GM10266 (cell line): ENCODE results near the gene RBKS.

Experiments used
- DNase-seq: peaks from one replicate; pipeline ENCODE4 v3.0.0; 2012; ENCODE audit errors: extremely low spot score
- CTCF ChIP-seq: IDR thresholded peaks from 2 replicates; pipeline ENCODE4 v1.5.1; 2012; ENCODE audit warnings: mild to moderate bottlenecking, low read depth; ENCODE audit not compliant: control insufficient read depth, insufficient read depth; ENCODE audit errors: missing control alignments

RBKS gene

GRCh38 chr2:27847333-27847732 lies 42.9 kb downstream of the RBKS start:
- no peak for TF ChIP-seq CTCF

GRCh38 chr2:27844821-27845255 lies 45.3 kb downstream of the RBKS start:
- no peak for TF ChIP-seq CTCF
- DNase-seq = no peak

More at GRCh38 chr2:27847333-27847732, 42.9 kb downstream of the RBKS start:
- DNase-seq = no peak

GRCh38 chr2:27843992-27844391 lies 46.2 kb downstream of the RBKS start:
- DNase-seq = no peak
- no peak for TF ChIP-seq CTCF

- TF ChIP-seq CTCF = no peak
- no peak for DNase-seq
Measured at GRCh38 chr2:27842894-27843293, 47.3 kb downstream of the RBKS start.

- no peak for DNase-seq
- TF ChIP-seq CTCF = no peak
Measured at GRCh38 chr2:27839022-27839618, 51.1 kb downstream of the RBKS start.

GRCh38 chr2:27838502-27838901 lies 51.7 kb downstream of the RBKS start:
- no peak for TF ChIP-seq CTCF
- DNase-seq = no peak

GRCh38 chr2:27833931-27834330 lies 56.3 kb downstream of the RBKS start:
- no peak for DNase-seq

More at GRCh38 chr2:27833931-27834330, 56.3 kb downstream of the RBKS start:
- TF ChIP-seq CTCF = no peak
